ENCODE results near the gene DOCK3. TPM values are rescaled to one million over a fixed set of nuclear protein-coding genes. Genes with fewer than 3 reads are reported as not detected.

Gene DOCK3
- polyA plus RNA-seq, 1 donor from 2014 or later: 15.6 TPM

- Histone ChIP-seq H3K27me3 (ENCODE audit: insufficient read depth, low read depth, low read length) (no peaks in the 10 kb centered on the region), H3K9me3 (ENCODE audit: low read length) (peaks cover 3% of the 10 kb centered on the region), H3K9ac (ENCODE audit: low read length) (no peak overlapping the region), H3K36me3 (ENCODE audit: insufficient read depth, low read length) (no peaks in the 10 kb centered on the region), H3K4me2 (ENCODE audit: low read length) (no peak overlapping the region), H2AFZ (ENCODE audit: low read depth, low read length) (no peak overlapping the region), H3F3A (ENCODE audit: insufficient read depth, low read length, poor library complexity, severe bottlenecking) (no peaks in the 10 kb centered on the region), H3K27ac (ENCODE audit: low read length) (no peak overlapping the region), H4K20me1 (ENCODE audit: insufficient read depth) (no peaks in the 10 kb centered on the region), H3K4me3 (ENCODE audit: low read length) (no peak overlapping the region), H3K9me2 (ENCODE audit: insufficient read depth, low read length) (no peaks in the 10 kb centered on the region), H3K79me2 (replicated peaks; ENCODE audit: insufficient read depth, low read length) (no peaks in the 10 kb centered on the region)
- TF ChIP-seq RAD21 (conservative IDR thresholded peaks at IDR 0.05): no peak
- TF ChIP-seq SMC3 (conservative IDR thresholded peaks at IDR 0.05; ENCODE audit: poor library complexity): no peak
- TF ChIP-seq CTCF (IDR thresholded peaks at IDR 0.05; ENCODE audit: poor library complexity, severe bottlenecking): no peak
- no peak for TF ChIP-seq TAF1 (IDR thresholded peaks at IDR 0.05; ENCODE audit: low read depth)
- TF ChIP-seq EP300 (conservative IDR thresholded peaks at IDR 0.05; ENCODE audit: poor library complexity, severe bottlenecking): no peak
- no peak for TF ChIP-seq MXI1 (conservative IDR thresholded peaks at IDR 0.05; ENCODE audit: poor library complexity, severe bottlenecking)
- no peak for TF ChIP-seq REST (IDR thresholded peaks at IDR 0.05; ENCODE audit: borderline replicate concordance)
- no peak for TF ChIP-seq EZH2 (IDR thresholded peaks at IDR 0.05; ENCODE audit: borderline replicate concordance, insufficient read depth, low read length, poor library complexity, severe bottlenecking)
- TF ChIP-seq POLR2AphosphoS5 (IDR thresholded peaks at IDR 0.05): no peak
Measured at GRCh38 chr3:50840983-50841489, 166.3 kb downstream of the DOCK3 start.

- no peak overlapping the region for H3K4me2 ChIP-seq (ENCODE audit: low read length)
- no peaks in the 10 kb centered on the region for H4K20me1 ChIP-seq (ENCODE audit: insufficient read depth)
- no peak overlapping the region for H3K9ac ChIP-seq (ENCODE audit: low read length)
- TF ChIP-seq EP300 (conservative IDR thresholded peaks at IDR 0.05; ENCODE audit: poor library complexity, severe bottlenecking) (no peak), MXI1 (conservative IDR thresholded peaks at IDR 0.05; ENCODE audit: poor library complexity, severe bottlenecking) (no peak), SMC3 (conservative IDR thresholded peaks at IDR 0.05; ENCODE audit: poor library complexity) (no peak), EZH2 (IDR thresholded peaks at IDR 0.05; ENCODE audit: borderline replicate concordance, insufficient read depth, low read length, poor library complexity, severe bottlenecking) (no peak), POLR2AphosphoS5 (IDR thresholded peaks at IDR 0.05) (no peak), RAD21 (conservative IDR thresholded peaks at IDR 0.05) (no peak), REST (IDR thresholded peaks at IDR 0.05; ENCODE audit: borderline replicate concordance) (no peak), CTCF (IDR thresholded peaks at IDR 0.05; ENCODE audit: poor library complexity, severe bottlenecking) (no peak), TAF1 (IDR thresholded peaks at IDR 0.05; ENCODE audit: low read depth) (no peak)
- no peak overlapping the region for H3K4me3 ChIP-seq (ENCODE audit: low read length)
- no peaks in the 10 kb centered on the region for H3K36me3 ChIP-seq (ENCODE audit: insufficient read depth, low read length)
- H3K79me2 ChIP-seq (replicated peaks; ENCODE audit: insufficient read depth, low read length): no peaks in the 10 kb centered on the region
- no peak overlapping the region for H2AFZ ChIP-seq (ENCODE audit: low read depth, low read length)
- no peaks in the 10 kb centered on the region for H3K9me3 ChIP-seq (ENCODE audit: low read length)
- H3K9me2 ChIP-seq (ENCODE audit: insufficient read depth, low read length): no peaks in the 10 kb centered on the region
- no peaks in the 10 kb centered on the region for H3F3A ChIP-seq (ENCODE audit: insufficient read depth, low read length, poor library complexity, severe bottlenecking)
- H3K27ac ChIP-seq (ENCODE audit: low read length): no peak overlapping the region
- no peaks in the 10 kb centered on the region for H3K27me3 ChIP-seq (ENCODE audit: insufficient read depth, low read depth, low read length)
Measured at GRCh38 chr3:50848308-50848707, 173.6 kb downstream of the DOCK3 start.

All from neural cell (in vitro differentiated cells).